Parathyroid adenoma (tissue), 2 donors: ENCODE measurements around the gene HK2.
"Not testable (repeated sequence)": the region's sequence is repeated elsewhere in the genome, so short reads cannot be mapped to it uniquely, and the experiment has no call there.

Source experiments
- H2AFZ ChIP-seq: fragments of 300-600 bp; sonication (generic); one replicate; pipeline ENCODE4 v1.7.0; 2017; ENCODE audit warnings: antibody characterized with exemption, mild to moderate bottlenecking
- H3K27ac ChIP-seq: fragments of 300-600 bp; sonication (generic); one replicate; pipeline ENCODE4 v1.7.0; 2017
- H3K27me3 ChIP-seq: fragments of 300-600 bp; sonication (generic); one replicate; pipeline ENCODE4 v1.7.0; 2017; ENCODE audit warnings: low read length; ENCODE audit not compliant: control insufficient read depth, insufficient read depth
- H3K36me3 ChIP-seq: fragments of 300-600 bp; sonication (generic); one replicate; pipeline ENCODE4 v1.7.0; 2017; ENCODE audit warnings: low read length; ENCODE audit not compliant: control insufficient read depth, insufficient read depth
- H3K4me1 ChIP-seq: fragments of 300-600 bp; sonication (generic); one replicate; pipeline ENCODE4 v1.7.0; 2017; ENCODE audit warnings: control low read depth
- H3K4me2 ChIP-seq: fragments of 300-600 bp; sonication (generic); one replicate; pipeline ENCODE4 v1.7.0; 2017; ENCODE audit warnings: low read length
- H3K4me3 ChIP-seq: fragments of 300-600 bp; sonication (generic); one replicate; pipeline ENCODE4 v1.7.0; 2017; ENCODE audit warnings: low read depth, low read length
- H3K79me2 ChIP-seq: fragments of 300-600 bp; sonication (generic); one replicate; pipeline ENCODE4 v1.7.0; 2017; ENCODE audit warnings: control low read depth
- H3K9ac ChIP-seq: fragments of 300-600 bp; sonication (generic); one replicate; pipeline ENCODE4 v1.7.0; 2017; ENCODE audit warnings: mild to moderate bottlenecking
- H3K9me3 ChIP-seq: fragments of 300-600 bp; sonication (generic); one replicate; pipeline ENCODE4 v1.7.0; 2017; ENCODE audit warnings: low read length; ENCODE audit not compliant: control insufficient read depth
- TF ChIP-seq, protein P1 (sequence below): fragments of 300-600 bp; sonication (generic); IDR thresholded peaks from one replicate; pipeline ENCODE4 v1.7.0; 2017; ENCODE audit warnings: antibody characterized with exemption, mild to moderate bottlenecking
- donor health status: primary hyperparathyroidism.

Gene HK2

GRCh38 chr2:74887960-74888700, 54.2 kb downstream of the HK2 start:
- H3K4me1 ChIP-seq = no peaks in the 10 kb centered on the region
- H3K4me3 ChIP-seq = no peak overlapping the region
- no peak overlapping the region for H3K27ac ChIP-seq
- no peaks in the 10 kb centered on the region for H3K79me2 ChIP-seq
- TF ChIP-seq, protein P1, sequence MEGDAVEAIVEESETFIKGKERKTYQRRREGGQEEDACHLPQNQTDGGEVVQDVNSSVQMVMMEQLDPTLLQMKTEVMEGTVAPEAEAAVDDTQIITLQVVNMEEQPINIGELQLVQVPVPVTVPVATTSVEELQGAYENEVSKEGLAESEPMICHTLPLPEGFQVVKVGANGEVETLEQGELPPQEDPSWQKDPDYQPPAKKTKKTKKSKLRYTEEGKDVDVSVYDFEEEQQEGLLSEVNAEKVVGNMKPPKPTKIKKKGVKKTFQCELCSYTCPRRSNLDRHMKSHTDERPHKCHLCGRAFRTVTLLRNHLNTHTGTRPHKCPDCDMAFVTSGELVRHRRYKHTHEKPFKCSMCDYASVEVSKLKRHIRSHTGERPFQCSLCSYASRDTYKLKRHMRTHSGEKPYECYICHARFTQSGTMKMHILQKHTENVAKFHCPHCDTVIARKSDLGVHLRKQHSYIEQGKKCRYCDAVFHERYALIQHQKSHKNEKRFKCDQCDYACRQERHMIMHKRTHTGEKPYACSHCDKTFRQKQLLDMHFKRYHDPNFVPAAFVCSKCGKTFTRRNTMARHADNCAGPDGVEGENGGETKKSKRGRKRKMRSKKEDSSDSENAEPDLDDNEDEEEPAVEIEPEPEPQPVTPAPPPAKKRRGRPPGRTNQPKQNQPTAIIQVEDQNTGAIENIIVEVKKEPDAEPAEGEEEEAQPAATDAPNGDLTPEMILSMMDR = no peak
- H3K27me3 ChIP-seq = no peaks in the 10 kb centered on the region
- no peaks in the 10 kb centered on the region for H3K36me3 ChIP-seq
- H3K4me2 ChIP-seq = no peak overlapping the region
- no peak overlapping the region for H3K9ac ChIP-seq
- H2AFZ ChIP-seq = no peak overlapping the region
- H3K9me3 ChIP-seq = no peaks in the 10 kb centered on the region

DNA sequence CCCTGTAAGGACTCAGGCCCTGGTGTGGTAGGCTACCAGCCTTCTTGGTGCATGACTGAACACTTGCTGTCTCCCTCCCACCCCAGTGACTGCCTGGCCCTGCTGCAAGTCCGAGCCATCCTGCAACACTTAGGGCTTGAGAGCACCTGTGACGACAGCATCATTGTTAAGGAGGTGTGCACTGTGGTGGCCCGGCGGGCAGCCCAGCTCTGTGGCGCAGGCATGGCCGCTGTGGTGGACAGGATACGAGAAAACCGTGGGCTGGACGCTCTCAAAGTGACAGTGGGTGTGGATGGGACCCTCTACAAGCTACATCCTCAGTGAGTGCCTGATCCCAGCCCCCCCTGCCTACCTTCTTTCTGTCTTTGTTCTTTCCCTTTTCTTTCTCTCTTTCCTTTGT, 55.2 kb downstream of the HK2 start:
- H3K4me2 ChIP-seq = no peak overlapping the region
- H3K4me3 ChIP-seq = no peak overlapping the region
- H3K36me3 ChIP-seq = no peaks in the 10 kb centered on the region
- H3K79me2 ChIP-seq = no peaks in the 10 kb centered on the region
- H2AFZ ChIP-seq = no peak overlapping the region
- H3K4me1 ChIP-seq = no peaks in the 10 kb centered on the region
- H3K9me3 ChIP-seq = no peaks in the 10 kb centered on the region
- H3K27me3 ChIP-seq = no peaks in the 10 kb centered on the region
- TF ChIP-seq, protein P1 = no peak
- H3K27ac ChIP-seq = no peak overlapping the region
- no peak overlapping the region for H3K9ac ChIP-seq

DNA sequence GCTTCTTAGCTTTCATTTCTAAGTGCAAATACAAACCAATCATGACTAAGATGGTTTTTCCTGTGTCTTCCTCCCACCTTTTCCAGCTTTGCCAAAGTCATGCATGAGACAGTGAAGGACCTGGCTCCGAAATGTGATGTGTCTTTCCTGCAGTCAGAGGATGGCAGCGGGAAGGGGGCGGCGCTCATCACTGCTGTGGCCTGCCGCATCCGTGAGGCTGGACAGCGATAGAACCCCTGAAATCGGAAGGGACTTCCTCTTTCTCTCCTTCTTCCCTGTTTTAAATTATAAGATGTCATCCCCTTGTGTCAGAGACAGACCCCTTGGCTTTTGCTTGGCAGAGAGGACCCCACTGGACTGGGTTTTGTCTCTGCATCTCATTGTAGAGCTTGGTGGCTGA, 56.8 kb downstream of the HK2 start:
- H3K9me3 ChIP-seq = no peaks in the 10 kb centered on the region
- H3K36me3 ChIP-seq = no peaks in the 10 kb centered on the region
- H2AFZ ChIP-seq = no peak overlapping the region
- H3K27me3 ChIP-seq = no peaks in the 10 kb centered on the region
- H3K4me3 ChIP-seq = no peak overlapping the region
- no peak overlapping the region for H3K4me2 ChIP-seq
- H3K27ac ChIP-seq = no peak overlapping the region
- H3K9ac ChIP-seq = no peak overlapping the region
- H3K4me1 ChIP-seq = no peaks in the 10 kb centered on the region
- H3K79me2 ChIP-seq = no peaks in the 10 kb centered on the region
- TF ChIP-seq, protein P1 = no peak

GRCh38 chr2:74891136-74891764, 57.3 kb downstream of the HK2 start:
- Histone ChIP-seq H3K9me3 (no peaks in the 10 kb centered on the region), H3K36me3 (no peaks in the 10 kb centered on the region), H2AFZ (no peak overlapping the region), H3K4me1 (no peaks in the 10 kb centered on the region), H3K4me3 (no peak overlapping the region), H3K27me3 (no peaks in the 10 kb centered on the region), H3K4me2 (no peak overlapping the region), H3K79me2 (no peaks in the 10 kb centered on the region), H3K27ac (no peak overlapping the region), H3K9ac (no peak overlapping the region)
- TF ChIP-seq, protein P1 = no peak

DNA sequence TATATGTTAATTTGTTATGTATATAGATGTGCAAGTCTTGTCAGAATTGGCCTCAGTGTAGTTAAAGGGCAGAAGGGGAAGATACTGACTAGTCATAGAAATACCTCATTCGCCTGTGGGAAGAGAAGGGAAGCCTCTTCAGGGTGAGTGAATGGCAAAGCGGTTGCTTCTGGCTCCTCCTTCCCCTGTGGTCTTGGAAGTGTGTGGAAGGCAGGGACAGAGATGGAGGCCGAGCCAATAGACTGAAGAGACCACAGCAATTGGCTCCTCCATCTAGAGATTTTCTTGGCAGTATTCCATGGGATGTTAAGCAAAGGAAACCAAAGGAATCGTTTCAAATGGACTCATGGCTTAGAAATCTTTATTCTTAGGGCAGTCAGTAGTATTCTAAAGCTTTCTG, 57.9 kb downstream of the HK2 start:
- not testable (repeated sequence) for H3K4me3 ChIP-seq, H3K36me3 ChIP-seq, H3K9ac ChIP-seq, H3K4me1 ChIP-seq, H3K9me3 ChIP-seq, H3K4me2 ChIP-seq, H3K79me2 ChIP-seq, H2AFZ ChIP-seq, H3K27me3 ChIP-seq, H3K27ac ChIP-seq
